Hepatocyte (in vitro differentiated cells): ENCODE measurements around the gene TSHZ3.

Experiments used
- EZH2 ChIP-seq: fragments of 200-600 bp; sonication (generic); IDR thresholded peaks from 2 replicates; pipeline ENCODE4 v1.6.1; 2016; ENCODE audit warnings: antibody characterized with exemption, mild to moderate bottlenecking, borderline replicate concordance
- EZH2phosphoT487 ChIP-seq: fragments of 200-600 bp; sonication (generic); IDR thresholded peaks from one replicate; pipeline ENCODE4 v1.6.1; 2018; ENCODE audit warnings: antibody characterized with exemption, mild to moderate bottlenecking, low read depth, moderate library complexity; ENCODE audit not compliant: unreplicated experiment, severe bottlenecking
- TF ChIP-seq, protein P1 (sequence below): fragments of 200-600 bp; sonication (generic); IDR thresholded peaks from 2 replicates; pipeline ENCODE4 v1.5.1; 2016; ENCODE audit warnings: antibody characterized with exemption, mild to moderate bottlenecking; ENCODE audit not compliant: poor library complexity

DNA sequence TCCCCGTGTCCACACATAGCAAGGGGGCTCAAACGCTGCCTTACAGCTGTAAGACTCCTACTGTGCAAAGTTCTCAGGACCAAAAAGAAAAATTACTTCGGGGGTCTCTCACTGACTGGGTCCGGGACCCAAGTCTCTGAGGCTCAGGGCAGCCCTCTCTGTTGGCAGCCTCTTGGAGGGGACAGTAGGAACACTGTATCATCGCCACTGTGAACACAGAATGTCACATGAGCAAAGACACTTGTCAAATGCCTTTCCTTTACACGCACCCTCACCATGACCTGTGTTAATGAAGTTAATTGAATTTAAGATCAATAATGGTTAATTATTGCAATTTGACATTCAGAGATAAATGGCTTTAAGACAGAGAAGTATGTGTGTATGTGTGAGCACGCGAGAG lies 49.6 kb downstream of the TSHZ3 start:
- TF ChIP-seq, protein P1, sequence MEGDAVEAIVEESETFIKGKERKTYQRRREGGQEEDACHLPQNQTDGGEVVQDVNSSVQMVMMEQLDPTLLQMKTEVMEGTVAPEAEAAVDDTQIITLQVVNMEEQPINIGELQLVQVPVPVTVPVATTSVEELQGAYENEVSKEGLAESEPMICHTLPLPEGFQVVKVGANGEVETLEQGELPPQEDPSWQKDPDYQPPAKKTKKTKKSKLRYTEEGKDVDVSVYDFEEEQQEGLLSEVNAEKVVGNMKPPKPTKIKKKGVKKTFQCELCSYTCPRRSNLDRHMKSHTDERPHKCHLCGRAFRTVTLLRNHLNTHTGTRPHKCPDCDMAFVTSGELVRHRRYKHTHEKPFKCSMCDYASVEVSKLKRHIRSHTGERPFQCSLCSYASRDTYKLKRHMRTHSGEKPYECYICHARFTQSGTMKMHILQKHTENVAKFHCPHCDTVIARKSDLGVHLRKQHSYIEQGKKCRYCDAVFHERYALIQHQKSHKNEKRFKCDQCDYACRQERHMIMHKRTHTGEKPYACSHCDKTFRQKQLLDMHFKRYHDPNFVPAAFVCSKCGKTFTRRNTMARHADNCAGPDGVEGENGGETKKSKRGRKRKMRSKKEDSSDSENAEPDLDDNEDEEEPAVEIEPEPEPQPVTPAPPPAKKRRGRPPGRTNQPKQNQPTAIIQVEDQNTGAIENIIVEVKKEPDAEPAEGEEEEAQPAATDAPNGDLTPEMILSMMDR = no peak
- no peak for TF ChIP-seq EZH2
- no peak for TF ChIP-seq EZH2phosphoT487
